NB4 (cell line): ENCODE results near the gene CDKN2D.

Experiments used
- MAX ChIP-seq: IDR thresholded peaks from 2 replicates; pipeline ENCODE4 v1.6.1; 2011; ENCODE audit warnings: low read depth, low read length
- MYC ChIP-seq: IDR thresholded peaks from 2 replicates; pipeline ENCODE4 v1.6.1; 2011; ENCODE audit warnings: low read depth, low read length
- POLR2A ChIP-seq: IDR thresholded peaks from 2 replicates; pipeline ENCODE4 v1.6.1; 2011; ENCODE audit warnings: mild to moderate bottlenecking; ENCODE audit not compliant: insufficient read length; ENCODE audit errors: extremely low read depth
- TF ChIP-seq, protein P1 (sequence below): IDR thresholded peaks from one replicate; pipeline ENCODE4 v1.5.1; 2012; ENCODE audit warnings: low read depth, low read length

DNA sequence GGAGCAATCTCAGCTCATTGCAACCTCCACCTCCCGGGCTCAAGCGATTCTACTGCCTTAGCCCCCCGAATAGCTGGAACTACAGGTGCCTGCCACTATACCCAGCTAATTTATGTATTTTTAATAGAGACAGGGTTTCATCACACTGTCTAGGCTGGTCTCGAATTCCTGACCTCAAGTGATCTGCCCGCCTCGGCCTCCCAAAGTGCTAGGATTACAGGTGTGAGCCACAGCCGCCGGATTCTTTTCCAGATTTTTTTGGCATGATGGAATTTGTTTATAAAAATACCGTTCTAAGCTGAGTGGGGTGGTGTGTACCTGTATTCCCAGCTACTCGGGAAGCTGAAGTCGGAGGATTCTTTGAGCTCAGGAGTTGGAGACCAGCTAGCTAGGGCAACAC lies 31.1 kb downstream of the CDKN2D start:
- TF ChIP-seq MAX = no peak
- TF ChIP-seq, protein P1, sequence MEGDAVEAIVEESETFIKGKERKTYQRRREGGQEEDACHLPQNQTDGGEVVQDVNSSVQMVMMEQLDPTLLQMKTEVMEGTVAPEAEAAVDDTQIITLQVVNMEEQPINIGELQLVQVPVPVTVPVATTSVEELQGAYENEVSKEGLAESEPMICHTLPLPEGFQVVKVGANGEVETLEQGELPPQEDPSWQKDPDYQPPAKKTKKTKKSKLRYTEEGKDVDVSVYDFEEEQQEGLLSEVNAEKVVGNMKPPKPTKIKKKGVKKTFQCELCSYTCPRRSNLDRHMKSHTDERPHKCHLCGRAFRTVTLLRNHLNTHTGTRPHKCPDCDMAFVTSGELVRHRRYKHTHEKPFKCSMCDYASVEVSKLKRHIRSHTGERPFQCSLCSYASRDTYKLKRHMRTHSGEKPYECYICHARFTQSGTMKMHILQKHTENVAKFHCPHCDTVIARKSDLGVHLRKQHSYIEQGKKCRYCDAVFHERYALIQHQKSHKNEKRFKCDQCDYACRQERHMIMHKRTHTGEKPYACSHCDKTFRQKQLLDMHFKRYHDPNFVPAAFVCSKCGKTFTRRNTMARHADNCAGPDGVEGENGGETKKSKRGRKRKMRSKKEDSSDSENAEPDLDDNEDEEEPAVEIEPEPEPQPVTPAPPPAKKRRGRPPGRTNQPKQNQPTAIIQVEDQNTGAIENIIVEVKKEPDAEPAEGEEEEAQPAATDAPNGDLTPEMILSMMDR = no peak
- TF ChIP-seq POLR2A = no peak
- TF ChIP-seq MYC = no peak
